Iris pigment epithelial cell (primary cell): ENCODE measurements around the gene SMAP1.
A peak's percentile ranks its signal among the peaks of the same experiment; 100 is the strongest.
"Not testable (repeated sequence)": the region's sequence is repeated elsewhere in the genome, so short reads cannot be mapped to it uniquely, and the experiment has no call there.

ENCODE experiments used
- DNase-seq: peaks from one replicate; pipeline ENCODE4 v3.0.0-alpha.2; 2011; ENCODE audit warnings: low read depth

Gene SMAP1

DNA sequence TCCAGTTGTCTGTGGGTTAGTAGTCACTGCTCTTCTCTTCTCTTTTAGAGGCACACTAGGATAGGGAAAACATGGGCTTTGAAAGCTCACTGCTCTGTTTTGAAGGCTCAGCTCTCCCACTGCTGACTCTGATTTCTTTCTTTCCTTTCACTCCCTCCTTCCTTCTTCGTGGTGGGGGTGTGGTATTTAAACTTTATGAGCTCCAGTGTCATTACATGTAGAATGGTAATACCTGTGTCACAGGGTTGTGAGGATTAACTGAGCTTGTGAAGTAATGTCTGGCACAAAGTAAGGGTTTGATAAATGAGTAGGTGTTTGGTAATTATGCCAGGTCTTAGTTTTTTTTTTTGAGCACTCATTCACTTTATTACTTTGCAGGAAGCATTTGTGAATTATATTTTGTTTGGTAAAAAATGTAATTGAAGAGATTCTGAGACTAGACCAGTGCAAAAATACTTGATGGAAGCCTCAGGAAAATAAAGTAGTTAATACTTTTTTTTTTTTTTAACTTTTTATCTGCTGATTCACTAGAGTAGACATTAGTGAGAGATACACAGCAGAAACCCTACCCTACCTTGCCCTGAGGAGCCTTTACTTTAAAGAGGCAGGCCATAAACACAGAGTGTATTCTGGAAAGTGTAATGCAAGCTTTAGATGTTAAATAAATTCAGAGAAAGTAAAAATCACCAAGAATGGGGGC lies 17.3 kb downstream of the SMAP1 start:
- DNase-seq, result no peak

DNA sequence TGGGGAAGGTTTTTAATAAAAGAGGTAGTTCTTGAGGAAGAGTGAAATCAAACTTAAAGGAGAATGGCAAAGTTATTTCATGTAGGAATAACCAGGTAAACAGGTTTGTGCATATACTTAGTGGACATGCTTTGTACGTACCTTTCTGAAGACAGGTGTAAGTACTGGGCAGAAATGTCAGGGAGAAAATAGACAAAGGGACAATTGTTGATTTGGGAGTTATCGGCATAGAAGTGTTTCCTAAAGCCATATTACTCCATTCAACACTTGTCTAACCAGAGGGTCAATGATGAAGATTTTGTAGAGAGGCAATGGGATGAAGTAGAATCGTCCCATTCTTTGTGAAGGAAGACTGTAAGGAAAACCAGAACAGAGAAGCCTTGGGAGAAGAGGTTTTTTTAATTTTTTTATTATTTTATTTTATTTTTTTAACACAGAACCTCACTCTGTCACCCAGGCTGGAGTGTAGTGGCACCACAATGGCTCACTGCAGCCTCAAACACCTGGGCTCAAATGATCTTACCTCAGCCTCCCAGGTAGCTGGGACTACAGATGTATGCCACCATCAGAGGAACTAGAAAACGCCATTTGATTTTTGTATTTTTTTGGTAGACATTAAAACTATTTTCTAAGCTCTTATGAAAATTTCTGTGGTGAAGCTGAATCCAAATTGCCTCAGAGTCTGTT lies 18.0 kb downstream of the SMAP1 start:
- DNase-seq, result no peak

DNA sequence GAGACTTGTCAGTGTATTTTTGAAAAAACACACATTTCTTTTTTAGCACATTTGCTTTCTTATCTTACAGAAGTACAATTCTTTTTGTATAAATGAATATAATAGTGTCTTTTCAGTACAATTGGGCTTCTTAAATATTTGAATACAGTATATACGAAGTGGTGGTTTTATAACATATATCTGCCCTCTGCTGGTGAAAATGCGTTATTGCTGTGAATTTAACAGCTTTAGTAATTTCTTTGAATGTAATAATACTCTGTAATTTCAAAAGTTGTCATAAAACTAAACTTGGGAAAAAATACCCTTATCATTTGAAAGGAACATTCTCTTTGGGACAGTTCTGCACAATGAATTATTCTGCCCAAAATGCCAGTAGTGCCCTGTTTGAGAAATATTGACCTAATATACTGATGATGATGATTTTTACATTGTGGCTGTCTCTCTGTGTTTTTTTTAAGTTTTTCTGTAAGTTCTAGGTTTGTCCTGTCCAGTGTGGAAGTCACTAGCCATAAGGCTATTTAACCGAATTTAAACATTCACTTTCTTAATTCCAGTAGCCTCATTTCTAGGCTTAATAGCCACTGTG lies 19.0 kb downstream of the SMAP1 start:
- peak; percentile 36 for DNase-seq

DNA sequence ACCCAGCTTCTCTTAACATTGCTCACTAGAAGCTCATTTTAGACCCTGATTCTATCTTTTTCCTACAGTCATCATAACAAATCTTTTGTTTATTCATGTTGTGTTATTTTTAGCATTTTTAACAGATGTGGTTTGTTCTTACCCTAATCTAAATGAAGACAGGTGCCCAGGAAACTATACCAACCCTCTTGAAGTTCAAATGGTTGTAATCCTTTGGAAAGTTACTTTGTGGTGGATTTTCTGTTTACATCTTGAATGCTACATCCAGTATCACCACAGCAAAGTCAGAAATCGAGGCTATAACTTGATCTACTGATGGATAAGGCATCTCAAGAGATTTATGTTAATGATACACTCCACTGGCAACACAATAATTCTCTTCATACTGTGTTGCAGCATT lies 26.2 kb downstream of the SMAP1 start:
- no peak for DNase-seq

DNA sequence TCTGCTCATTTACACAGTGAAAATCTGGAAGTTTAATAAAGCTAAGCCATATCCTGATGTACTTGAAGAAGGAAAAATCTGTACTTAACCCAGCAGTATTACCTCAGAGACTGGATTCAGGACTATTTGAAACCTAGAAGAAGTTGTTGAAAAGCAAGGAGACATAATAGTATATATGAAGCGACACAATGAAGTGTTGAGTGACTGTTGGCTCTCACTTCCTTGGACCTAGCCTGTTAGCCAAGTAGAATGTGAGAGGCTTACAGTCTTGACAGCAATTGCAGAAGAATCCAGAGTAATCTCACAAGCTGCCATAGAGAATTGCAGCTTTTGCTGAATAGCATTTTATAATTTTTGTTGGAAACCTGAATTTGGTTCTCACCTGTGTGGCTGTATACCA lies 26.7 kb downstream of the SMAP1 start:
- DNase-seq, result no peak

DNA sequence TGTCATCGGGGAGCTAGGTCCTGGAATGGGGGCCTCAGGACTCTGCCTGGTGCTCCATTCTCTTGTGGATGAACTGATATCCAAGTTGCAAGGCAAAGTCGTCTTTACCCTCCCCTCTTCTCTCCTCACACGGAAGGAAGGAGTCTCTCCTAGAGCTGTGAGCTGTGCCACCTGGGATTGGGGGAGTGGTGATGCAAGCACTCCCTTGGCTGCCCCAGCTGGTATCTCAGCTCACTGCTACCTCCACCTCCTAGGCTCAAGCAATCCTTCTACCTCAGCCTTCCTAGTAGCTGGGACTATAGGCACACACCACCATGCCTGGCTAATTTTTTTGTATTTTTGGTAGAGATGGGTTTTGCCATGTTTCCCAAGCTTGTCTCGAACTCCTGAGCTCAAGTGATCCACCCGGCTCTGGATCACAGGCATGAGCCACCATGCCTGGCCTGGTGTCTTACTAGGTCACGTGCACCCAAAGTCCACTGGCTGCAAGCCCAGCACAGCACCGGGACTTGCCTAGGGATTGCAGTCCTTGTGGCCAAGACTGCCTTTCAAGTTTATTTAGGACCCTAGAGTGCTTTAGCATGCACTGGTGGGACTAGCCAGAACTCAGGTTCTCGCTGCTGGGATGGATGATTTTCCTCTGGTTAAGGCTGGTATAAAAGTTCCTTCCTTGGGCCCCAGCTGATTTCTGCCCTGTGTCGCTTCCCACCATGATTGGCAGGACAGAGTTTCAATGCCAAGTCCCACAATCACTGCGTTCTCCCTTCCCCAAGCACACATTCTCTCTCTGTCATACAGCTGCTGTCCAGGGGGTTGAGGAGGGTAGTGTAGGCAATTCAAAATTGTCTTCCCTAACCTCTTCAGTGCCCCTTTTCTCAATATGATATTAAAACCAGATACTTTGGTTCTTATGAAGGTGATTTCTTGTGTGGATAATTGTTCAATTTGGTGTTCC lies 33.5 kb downstream of the SMAP1 start:
- DNase-seq, result no peak

DNA sequence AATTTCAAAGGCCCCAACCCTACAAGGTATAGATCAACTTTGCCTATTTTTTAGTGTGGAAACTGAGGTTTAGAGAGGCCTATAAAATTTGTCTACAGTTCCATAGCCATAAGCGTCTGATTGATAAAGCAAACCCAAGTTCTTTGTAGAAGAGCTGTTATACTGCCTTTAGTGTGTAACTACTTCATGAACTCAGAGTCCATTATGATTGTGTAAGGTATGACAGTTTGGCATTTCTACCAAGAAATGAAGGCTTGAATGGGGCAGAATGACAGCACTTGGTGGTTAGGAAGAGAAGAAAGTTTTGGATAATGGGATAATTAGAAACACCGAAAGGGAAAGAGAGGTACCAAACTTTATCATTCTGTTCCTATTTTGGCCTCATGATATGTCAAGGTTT lies 38.1 kb downstream of the SMAP1 start:
- no peak for DNase-seq

DNA sequence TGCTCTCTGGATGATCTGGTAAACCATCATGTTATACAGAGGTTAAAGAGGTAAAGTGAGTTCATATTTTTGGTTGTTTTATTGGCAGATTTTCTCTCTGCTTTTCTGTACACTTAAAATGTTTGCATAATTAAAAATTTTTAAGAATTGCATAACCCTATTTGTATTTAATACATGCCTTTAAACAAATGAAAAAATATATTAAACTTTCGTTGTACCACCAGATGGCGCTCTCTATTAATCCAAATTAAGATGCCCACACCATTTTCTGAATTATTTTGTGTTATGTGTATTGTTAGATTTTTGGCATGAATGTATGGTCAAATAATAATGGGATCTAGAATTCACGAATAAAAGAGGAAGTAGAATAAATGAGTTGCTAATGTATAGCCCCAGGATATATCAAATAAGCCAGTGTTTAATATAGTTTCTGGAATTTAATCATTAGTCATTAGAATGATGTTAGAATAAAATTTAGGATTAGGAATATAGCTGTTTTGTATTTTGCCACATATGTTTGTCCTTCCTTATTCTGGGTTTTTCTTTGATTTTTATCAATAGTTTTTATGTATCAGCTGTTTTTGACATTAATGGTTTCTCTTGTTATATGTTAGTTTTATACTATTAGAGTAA lies 38.9 kb downstream of the SMAP1 start:
- peak; percentile 47 for DNase-seq

DNA sequence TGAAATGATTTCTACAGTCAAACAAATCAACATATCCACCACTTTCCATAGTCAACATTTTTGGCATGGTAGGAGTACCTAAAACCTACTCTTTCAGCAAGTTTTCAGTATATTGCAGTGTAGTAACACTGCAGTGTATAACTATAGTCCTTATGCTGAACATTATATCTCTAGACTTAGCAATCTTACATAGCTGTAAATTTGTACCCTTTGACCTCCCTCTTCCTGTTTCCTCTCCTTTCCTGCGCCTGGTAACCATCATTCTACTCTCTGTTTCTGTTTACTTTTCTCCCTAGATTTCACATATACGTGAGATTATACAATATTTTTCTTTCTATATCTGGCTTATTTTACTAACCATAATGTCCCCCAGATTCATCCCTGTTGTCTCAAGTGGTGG lies 40.2 kb downstream of the SMAP1 start:
- no peak for DNase-seq

DNA sequence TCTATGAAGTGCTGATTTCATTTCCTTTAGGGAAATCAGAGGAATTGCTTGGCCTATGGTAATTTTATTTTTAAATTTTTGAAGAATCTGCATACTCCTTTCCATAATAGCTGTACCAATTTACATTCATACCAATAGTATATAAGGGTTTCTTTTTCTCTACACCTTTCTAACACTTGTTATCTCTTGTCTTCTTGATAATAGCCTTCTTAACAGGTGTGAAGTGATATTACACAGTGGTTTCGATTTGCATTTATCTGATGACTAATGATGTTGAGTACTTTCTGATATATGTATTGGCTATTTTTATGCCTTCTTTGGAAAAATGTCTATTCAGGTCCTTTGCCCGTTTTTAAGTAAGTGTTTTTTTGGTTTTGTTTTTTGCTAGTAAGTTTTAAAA lies 40.8 kb downstream of the SMAP1 start:
- no peak for DNase-seq

DNA sequence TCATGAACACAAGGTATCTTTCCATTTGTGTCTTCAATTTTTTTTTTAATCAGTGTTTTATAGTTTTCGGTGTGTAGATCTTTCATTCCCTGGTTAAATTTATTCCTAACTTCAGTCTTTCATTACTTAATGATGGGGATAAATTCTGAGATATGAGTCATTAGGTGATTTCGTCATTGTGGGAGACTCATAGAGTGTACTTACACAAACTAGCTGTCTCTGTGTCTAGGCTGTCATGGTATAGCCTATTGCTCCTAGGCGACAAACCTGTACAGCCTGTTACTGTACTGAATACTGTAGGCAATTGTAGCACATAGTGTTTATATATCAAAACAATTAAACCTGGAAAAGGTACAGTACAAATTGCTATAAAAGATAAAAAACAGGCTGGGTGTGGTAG lies 42.1 kb downstream of the SMAP1 start:
- peak; percentile 88 for DNase-seq

DNA sequence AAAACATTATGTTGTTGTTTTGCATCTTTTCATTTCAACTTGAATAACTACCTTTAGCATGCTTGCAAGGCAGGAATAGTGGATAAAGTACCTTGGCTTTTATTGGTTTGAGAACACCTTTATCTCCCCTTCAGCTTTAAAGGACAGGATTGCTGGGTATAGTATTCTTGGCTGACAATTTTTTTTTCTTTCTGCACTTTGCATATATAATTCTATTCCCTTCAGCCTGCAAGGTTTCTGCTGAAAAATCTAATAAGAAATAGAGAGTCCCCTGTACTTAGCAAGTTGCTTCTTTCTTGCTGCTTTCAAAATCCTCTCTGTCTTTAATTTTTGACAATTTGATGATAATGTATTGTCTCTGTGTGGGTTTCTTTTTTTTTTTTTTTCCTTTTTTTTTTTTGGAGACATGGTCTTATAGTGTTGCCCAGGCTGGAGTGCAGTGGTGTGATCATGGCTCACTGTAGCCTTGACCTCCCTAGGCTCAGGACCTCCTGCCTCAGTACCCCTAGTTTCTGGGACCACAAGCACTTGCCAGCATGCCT lies 47.1 kb downstream of the SMAP1 start:
- no peak for DNase-seq

DNA sequence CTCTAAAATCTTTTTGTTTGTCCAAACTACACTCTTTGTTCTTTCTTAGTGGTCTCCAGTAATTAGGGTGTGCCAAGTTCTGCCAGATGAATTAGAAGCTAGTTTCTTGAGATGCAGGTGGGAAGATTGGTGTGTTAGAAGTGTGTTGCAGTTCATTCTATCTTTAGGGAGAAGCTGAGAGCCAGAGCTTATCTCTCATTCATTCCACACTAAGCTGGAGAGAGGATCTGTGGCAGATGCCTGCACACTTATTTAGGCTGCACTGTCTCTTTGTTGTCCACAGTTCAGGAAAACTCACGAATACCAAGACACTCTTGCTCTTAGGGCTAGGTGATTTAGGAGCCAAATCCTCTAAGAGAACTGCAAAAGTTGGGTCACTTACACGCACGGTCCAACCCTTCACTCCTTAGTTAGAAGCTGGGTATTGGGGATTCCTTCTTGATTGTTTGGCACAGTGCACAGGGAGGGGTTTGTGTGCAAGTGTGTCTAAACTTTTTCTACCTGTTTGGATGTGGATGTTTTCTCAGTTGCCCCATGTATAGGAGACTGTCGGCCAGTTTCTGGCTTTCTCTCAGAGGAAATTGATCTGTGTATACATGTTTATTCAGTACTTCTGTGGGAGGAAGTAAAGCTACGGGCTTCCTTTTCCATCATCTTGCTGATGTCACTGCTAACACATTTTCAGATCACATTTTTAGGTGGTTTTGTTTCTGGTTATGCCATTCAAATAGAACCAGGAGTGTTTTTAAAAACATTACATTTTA lies 49.5 kb downstream of the SMAP1 start:
- DNase-seq, result no peak

DNA sequence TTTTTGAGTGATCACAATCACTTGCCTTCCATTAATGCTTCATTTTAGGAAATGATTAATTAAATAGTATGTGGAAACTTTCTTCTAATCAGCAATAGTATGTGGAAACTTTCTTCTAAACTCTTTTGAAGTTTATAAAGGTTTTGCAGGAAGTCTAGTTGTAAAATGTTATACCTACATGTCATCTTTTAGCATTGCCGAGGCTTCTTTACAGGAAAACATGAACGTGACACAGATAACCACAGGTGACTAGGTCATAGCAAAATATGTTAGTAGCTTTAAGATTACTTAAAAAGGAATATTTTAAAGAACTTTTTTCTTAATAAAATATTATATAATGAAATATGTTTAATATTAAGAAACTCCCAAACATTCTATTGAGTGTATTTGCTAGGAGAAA lies 56.8 kb downstream of the SMAP1 start:
- DNase-seq, result no peak

DNA sequence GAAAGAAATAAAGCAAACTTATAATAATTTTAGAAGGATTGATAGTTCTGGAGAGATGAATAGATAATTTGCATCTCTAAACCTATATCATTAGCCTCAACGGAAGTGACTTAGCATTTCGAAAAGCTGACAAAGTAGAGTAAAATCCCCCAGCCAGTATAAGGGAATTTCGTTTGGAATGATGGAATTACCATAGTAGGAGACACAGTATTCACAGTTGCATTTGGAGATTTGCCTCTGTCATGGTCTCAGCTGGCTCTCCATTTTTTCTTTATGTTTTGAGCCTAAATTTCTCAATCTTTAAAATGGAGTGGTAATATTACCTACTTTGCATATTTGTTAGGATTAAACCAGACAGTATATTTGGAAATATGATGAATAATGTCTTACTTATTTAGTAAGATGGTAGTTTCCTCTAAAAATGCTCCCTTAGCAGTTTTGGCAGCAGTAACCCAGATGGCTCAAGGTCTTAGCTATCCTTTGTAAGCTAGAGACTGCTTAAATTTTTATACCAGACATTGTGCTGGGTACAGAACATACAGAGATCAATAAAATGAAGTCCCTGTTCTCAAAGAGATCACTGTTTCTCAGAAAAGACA lies 58.2 kb downstream of the SMAP1 start:
- peak; percentile 58 for DNase-seq

DNA sequence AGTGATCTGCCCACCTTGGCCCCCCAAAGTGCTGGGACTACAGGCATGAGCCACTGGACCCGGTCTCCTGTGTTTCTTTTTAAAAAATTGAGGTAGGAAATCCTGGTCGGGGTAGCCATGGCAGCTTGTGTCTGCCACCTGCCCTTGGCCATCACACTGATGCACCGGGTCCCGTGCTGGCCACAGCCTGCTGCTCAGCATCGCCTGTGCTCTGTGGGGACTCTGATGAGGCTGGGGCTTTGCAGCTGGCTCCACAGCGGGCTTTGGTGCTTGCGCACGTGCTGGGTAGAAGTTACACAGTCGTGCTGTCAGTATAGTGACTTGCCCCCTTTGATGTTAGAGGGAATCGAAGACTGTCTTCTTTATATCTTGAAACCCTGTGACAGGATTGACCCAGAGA lies 66.7 kb downstream of the SMAP1 start:
- DNase-seq, result no peak

DNA sequence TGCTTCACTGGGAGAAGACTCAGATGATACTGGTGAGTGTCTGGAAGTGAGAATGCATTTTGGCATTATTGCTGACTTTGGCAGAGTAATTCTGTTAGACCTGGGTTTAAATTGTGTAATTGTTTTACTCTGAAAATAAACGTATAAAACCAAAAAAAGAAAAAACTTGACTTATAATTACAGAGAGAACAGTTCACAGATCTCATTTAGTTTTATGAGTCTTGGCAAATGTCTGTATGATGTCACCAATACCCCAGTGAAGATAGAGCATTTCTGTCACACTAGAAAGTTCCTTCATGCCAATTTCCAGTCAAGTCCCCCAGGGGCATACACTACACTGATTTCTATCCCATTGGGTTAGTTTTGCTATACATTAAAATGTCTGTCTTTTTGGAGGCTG lies 67.3 kb downstream of the SMAP1 start:
- DNase-seq, result no peak

DNA sequence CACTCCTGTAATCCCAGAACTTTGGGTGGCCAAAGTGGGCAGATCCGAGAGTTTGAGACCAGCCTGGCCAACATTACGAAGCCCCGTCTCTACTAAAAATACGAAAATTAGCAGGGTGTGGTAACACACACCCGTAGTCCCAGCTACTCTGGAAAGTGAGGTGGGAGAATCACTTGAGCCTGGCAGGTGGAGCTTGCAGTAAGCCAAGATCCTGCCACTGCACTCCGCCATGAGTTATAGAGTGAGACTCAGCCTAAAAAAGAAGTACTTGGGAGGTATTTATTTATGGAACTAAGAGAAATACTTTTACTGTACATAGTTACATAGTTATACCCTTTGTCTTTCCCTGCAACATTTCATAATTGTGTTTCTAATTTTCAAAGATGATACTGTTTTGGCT lies 67.8 kb downstream of the SMAP1 start:
- no peak for DNase-seq

DNA sequence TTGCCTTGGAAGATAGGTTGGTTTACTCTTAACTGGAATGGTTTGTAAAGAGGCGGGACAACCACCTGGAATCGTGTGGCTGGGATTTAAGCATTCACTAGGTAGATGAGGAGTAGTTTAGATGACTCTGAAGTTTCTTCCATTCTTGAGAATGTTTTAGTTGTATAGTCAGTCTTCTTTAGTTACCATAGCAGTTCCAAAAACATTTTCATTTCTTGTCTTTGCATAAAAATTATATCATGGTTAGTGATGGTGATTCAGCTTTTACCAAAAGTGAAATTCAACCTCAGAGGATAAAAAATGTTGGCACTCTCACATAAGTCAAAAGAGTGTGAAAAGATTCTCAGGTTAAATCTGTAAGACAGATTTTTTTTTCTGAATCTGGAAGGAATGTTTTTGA lies 70.3 kb downstream of the SMAP1 start:
- peak; percentile 3 for DNase-seq

DNA sequence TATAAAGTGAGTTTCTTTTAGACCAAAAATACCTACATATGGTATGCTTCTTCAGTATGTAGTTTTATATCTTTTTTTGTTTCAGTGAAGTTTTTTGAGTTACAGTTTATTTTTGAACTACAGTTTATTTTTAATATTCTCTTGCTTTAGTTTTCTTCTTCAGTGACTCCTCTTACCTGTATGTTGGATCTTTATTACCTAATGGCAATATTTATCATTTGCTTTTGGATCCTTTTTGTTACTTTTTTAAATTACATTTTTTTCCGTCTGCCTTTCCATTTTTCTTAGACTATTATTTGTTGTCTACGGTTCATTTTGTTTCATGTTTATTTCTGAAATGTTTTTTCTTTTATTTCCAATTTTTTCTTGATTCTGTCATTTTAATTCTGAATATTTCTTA lies 71.9 kb downstream of the SMAP1 start:
- DNase-seq, result no peak

DNA sequence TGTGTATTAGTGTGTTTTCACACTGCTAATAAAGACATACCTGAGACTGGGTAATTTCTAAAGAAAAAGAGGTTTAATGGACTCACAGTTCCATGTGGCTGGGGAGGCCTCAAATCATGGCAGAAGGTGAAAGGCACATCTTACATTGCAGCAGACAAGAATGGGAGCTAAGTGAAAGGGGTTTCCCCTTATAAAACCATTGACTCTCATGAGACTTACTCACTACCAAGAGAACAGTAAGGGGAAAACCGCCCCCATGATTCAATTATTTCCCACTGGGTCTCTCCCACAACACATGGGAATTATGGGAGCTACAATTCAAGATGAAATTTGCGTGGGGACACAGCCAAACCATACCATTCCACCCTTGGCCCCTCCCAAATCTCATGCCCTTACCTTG lies 73.1 kb downstream of the SMAP1 start:
- DNase-seq, result not testable (repeated sequence)
